Stimulated activated naive CD4-positive, alpha-beta T cell (primary cell): ENCODE data around the gene SKOR1.

ENCODE experiments used
- DNase-seq, 6 experiments: peaks; one replicate each; lab custom pipeline; 2025; lab: John Stamatoyannopoulos, UW

Gene SKOR1, protein sequence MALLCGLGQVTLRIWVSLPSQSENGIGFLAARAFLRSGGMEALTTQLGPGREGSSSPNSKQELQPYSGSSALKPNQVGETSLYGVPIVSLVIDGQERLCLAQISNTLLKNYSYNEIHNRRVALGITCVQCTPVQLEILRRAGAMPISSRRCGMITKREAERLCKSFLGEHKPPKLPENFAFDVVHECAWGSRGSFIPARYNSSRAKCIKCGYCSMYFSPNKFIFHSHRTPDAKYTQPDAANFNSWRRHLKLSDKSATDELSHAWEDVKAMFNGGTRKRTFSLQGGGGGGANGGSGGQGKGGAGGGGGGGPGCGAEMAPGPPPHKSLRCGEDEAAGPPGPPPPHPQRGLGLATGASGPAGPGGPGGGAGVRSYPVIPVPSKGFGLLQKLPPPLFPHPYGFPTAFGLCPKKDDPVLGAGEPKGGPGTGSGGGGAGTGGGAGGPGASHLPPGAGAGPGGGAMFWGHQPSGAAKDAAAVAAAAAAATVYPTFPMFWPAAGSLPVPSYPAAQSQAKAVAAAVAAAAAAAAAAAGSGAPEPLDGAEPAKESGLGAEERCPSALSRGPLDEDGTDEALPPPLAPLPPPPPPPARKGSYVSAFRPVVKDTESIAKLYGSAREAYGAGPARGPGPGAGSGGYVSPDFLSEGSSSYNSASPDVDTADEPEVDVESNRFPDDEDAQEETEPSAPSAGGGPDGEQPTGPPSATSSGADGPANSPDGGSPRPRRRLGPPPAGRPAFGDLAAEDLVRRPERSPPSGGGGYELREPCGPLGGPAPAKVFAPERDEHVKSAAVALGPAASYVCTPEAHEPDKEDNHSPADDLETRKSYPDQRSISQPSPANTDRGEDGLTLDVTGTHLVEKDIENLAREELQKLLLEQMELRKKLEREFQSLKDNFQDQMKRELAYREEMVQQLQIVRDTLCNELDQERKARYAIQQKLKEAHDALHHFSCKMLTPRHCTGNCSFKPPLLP

DNA sequence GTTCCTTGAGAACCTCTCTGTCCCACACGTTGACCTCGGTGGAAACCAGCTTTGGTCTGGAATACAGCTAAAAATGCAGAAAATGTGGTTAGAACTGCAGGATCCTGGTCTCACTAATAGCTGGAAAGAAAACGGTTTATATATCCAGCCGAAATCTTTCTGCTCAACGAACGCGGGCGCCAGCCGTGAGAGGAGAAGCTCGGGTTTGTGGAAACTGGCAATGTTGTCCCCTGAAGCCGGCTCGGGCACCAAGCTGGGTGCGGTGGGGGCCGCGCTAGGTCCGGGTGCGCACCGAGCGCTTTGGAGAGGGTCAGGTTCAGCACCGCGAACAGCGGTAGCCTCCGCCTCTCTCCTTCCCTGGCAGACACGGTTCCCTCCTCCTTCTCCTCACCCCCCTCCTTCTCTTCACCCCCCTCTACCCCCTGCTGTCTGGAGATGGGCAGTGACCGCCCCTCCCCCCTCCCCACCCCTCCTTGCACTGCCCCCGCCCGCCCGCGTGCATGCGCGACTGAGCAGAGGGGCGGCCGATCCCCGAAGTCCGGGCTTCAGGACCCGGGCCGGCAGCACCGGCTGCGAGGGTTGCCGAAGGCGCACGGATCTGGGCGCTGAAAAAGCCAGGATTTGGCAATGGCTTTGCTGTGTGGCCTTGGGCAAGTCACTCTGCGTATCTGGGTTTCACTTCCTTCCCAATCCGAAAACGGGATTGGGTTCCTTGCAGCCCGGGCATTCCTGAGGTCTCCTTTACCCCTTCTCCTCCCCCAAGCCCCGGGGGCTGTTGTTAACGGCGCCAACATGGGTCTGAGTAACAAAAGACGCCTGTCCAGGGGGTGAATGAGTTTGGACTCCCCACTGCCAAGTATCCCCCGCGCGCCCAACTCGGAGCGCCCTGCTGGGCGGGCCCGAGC is at the start of gene SKOR1:
TSS of gene SKOR1 (plus strand) at position 534 of the 905 bp plus-strand sequence. CDS start at position 628, 94 bp downstream.
- peak in 1 of 6 experiments; percentile 19 for DNase-seq

DNA sequence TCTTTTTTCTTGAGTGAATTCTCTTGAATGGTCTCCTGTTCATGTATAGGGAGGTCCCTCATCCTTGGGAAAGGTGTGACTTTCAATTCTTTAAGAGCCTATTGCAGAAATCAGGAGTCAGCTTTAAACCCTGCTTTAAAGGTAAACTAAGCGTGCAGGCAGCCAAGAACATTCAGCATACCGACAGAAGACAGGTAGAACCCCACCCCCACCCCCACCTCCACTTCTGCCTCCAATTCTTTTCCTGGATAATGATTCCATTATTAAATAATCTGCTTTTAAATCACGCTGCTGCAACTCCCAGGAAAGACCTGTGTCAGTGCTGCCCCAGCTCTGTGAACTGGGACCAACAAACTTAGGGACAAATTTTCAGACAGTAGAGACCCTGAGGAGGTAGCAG is 49.3 kb upstream of the SKOR1 start:
- DNase-seq: no peak

DNA sequence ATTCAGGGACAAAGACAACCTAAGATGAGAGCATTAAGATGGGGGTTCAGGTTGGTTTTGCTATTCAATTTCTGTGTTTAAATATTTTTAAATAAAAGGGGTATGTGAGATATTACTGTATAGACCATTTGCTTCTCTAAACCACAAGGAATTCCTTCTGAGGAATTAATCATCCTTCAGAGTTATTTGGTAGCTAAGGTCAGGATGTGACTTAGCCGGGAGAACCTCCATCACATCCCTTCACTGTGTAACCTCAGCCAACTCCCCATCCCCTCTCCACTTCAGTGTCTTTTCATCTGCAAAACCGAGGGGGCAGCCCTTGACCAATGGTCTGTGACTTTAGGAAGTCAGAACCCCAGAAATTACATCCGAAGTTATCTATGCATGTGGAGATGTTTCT is 48.7 kb upstream of the SKOR1 start:
- no peak for DNase-seq

DNA sequence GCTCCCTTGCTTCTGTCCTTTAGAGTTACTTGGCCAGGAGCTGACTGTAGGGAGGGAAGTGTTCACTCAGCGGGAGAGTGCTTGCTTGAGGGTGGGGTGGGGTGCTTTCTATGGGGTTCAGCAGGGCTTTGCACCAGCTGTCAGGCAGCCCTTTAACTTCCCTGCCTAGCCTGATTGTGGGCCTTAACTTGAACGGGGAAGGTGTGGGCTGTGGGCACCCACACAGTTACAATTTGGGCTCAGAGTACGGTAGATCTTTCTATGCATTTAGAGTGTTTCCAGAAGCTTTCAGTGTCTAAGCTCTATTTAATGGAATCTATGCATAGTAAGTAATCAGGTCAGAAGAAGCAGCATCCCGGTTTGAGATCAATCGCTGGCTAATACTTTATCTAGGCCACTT is 48.2 kb upstream of the SKOR1 start:
- no peak for DNase-seq

DNA sequence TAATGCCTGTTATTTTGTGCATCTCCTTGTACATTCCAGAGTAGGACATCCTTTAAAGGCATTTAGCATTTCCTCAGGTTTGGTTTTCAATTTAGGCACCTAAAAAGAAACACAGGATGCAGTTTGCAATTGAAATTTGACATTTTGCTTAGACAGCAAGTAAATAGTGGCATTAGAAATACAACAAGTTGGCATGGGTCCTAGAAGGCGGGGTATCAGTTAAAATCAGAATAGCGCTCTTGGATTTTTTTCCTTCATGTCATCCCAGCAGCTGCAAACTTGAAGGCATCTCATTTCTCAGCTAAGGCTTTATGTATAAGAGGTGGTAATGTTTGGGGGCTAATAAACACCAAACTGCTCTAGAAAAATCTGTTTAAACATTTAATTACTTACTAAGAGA is 47.5 kb upstream of the SKOR1 start:
- DNase-seq: no peak

DNA sequence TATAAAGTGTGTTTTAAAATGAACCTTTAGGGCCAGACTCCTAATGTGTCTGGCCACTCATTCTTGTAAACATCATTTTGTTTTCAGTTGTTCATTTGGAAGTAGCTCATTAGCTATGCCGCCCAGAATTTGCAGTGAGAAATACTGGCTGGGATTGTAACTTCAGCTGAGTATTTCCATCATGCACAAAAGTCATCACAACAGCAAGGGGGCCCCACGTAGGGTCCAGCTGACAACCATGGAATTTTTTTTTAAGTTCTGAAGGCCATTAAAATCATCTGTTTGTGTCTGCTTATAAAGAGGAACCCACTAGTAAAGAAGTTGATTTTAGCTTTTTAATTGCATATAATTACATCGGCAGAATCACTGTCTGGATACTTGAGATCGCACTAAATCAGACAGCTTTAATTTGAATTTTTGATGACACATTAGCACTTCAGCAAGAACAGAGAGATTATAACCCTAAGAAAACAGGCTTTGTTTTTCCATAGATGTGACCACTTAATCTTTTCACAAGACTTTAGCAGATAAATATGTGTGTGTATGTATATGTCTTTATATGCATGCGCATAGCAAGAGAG is 46.3 kb upstream of the SKOR1 start:
- no peak for DNase-seq

DNA sequence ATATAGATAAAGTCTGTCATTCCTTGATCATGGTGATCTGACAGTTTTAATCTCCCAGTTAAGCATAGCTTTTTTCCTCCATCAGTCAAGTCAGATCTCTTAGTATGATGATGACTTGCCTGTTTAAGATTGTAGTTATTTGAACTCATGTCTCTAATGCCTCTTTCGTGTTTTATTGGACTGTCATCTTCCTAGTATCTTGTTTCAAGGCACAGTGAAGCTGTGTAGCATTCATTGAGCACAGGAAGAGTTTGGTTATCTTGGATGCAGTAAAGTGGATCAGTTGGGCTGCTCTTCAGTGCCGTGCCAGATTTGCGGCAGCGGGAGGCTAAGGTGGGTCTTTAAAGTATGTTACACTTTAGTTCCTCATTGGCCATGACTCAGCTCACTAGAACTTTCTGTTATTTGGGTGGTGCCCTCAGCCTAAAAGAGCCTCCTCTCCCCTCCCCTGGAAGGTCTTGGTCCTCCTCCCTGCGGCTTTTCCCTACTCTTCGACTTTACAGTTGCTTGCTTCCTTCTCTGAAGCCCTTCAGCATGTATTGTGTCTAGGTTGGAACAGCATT is 45.7 kb upstream of the SKOR1 start:
- DNase-seq: no peak

DNA sequence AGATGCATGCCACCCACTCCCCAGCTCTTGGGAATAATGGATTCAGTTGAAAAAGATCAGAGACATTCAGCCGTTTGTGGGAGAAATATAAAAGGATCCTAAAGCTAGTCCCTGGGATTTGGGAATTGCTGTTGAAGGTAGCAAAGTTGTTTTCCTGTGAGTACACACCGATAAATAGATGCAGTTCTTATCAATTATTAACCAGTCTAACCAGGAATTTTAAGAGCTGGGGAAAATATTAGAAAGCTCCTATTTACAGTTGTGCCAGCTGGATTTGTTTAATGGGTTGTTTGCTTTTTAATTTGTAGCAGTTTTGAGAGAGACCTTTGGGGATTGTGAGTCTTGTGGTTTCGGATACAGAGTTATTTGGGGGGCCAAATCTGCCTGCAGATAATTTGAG is 44.2 kb upstream of the SKOR1 start:
- no peak for DNase-seq

DNA sequence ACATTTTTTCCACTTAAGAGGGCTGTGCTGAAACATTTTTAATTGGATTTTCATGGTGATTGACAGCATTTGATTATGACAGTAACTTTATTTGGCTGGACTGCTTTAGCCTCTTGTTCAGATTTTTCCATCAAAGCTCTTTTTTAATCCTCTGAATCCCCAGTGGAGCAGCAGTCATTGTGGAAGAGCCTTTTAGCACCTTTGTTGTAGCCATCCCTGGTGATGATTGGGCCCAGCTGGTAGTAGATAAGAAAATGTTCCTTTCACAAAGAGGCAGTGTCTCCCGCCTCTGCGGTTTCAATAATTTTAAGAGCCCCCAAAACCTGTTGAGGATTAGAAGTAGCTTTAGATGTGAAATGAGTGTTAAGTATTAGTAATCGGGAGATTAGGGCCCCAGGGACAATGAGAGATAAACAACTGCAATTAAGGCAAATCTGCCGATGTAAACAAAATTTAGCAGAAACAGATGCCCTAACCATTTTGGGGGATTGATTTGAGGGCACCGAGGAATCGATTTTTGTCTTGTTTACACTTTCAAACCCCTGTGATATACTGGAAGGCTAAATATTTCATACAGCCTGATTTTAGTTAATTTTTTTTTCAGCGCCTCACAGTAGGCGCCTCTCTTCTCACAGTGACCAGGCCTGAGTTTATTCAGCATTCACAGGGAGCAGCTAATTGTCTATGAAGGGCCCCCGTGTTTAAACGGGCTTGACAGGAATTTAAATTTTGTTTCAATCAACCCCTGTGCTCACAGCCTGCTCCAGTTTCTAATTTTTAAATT is 43.2 kb upstream of the SKOR1 start:
- DNase-seq: no peak

DNA sequence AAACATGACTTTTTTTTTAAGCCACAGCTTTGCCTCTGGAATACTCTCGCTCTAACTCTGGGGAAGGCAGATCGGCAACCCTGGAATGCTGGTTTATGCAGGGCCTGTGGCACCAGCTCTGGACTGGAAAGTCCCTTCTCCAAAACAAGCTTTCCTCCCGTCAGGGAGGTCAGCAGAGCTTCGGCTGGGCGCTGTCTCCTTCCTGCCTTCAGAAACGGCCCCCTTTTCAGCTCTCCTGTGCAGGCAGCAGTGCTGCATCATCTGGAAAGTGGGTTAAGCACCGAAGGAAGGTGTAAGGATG is 42.7 kb upstream of the SKOR1 start:
- DNase-seq: no peak

DNA sequence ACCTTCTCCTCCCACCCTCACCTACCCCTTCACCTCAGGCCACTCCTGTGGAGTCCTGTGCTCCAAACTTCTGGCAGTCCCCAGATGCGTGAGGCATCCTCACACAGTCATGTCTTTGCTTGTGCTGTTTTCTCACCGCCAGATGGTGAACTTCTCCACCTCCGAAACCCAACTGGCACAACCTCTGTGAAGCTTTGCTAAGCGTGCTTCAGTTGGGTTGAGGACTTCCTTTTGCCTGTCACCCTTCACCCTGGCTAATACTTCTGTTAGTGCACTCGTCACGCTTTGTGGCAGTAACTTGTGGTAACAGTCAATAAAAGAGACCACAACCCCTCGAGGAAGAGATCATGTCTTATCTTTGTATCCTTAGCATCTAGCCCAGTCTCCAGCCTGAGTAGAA is 42.0 kb upstream of the SKOR1 start:
- peak; percentile 10 to 68 (median 40) for DNase-seq

DNA sequence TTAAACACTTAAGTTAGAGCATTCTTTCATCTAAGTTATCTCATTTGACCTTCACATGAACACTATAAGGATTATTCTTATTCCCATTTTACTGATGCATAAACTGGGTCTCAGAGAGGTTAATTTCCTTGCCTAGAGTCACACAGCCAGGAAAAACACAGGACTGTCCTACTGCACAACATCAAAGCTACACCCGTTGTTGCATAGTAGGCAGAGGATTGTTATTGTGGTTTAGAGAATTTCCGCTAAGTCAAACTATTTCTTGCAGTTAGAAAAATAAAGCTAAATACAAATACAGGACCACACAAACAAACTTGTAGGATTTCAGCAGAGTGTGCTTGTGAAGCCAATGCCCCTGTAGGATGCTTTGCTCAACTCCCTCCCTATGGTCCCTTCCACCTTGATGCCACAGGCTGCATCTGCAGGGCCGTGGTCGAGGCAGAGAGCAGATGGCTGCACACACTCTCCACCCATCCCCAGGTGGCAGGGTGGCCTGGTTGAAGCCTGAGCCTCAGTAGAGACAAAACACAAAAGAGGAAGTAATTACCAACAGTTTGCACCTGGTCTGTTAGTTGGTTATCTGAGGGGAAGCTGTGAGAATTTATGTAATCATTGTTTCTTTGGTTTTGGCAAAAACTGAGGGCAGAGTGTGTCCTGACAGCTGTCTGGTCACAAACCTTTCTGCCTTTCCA is 41.1 kb upstream of the SKOR1 start:
- DNase-seq: peak in 1 of 6 experiments; percentile 11

DNA sequence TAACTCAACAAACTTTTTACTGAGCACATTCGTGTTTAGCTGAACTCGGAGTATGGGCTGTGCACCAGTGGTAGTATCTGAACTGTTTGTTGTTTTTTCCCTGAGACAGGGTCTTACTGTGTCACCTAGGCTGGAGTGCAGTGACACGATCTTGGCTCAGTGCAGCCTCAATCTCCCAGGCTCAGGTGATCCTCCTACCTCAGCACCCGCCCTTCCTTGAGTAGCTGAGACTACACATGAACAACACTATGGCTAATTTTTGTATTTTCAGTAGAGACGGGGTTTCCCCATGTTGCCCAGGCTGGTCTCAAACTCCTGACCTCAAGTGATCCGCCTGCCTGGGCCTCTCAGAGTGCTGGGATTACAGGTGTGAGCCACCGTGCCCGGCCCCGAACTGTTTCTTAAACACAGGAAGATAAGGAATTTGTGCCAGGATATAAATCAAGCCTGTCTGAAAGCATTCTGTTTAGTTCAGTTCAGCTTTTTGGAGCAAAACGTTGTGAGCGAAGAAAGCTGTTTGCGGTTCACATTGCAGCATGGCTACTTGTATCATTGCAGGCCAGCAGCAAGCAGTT is 40.4 kb upstream of the SKOR1 start:
- DNase-seq: no peak

DNA sequence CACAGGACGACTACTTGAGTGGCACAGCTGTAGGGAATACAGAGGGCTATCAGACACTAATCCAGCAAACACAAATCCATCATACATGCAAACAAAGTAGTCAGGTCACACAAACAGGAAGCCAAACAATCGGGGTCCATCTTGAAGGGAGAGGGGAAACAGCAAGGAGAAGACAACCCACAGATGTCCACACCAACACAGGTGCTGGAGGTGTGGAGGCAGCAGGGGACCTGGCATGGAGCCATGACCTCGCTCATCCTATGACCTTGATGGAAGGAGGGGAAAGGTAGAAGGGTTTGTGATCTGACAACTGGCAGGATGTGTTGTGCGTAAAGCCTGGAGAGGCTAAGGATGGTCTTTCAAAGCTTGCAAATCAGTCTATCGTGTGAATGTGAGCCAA is 39.9 kb upstream of the SKOR1 start:
- no peak for DNase-seq

DNA sequence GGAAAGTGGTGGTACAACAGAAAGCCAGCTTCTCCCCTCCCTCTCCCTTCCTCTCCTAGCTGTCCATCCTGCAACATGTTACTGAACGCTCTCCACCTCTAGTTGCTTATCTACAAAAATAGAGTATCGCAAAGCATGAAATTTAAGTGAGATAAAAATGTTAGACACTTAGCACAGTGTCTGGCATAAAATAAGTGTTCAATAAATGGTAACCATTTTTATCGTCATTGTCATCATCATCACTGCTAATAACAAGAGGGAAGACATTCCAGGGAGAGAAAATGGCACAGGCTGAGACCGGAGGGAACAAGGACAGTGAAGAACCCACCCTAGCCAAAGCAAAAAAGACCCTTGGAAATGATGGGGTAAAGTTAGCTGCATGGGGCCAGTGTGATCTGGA is 38.7 kb upstream of the SKOR1 start:
- DNase-seq: no peak

DNA sequence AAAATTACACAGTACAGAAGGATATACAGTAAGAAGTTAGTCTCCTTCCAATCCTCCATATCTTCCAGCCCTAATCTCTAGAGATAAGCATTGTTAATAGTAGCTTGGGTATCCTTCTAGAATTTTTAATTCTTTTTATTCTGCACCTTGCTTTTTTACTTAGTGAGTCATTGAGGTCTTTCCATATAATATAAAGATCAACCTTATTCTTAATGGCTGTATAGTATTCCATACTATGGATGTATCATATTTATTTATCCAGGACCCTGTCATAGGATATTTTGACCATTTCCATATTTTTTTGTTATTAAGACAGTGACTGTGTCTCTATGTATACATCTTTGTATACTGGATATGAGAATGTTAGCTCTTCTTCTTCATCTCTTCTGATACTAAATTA is 36.3 kb upstream of the SKOR1 start:
- DNase-seq: no peak

DNA sequence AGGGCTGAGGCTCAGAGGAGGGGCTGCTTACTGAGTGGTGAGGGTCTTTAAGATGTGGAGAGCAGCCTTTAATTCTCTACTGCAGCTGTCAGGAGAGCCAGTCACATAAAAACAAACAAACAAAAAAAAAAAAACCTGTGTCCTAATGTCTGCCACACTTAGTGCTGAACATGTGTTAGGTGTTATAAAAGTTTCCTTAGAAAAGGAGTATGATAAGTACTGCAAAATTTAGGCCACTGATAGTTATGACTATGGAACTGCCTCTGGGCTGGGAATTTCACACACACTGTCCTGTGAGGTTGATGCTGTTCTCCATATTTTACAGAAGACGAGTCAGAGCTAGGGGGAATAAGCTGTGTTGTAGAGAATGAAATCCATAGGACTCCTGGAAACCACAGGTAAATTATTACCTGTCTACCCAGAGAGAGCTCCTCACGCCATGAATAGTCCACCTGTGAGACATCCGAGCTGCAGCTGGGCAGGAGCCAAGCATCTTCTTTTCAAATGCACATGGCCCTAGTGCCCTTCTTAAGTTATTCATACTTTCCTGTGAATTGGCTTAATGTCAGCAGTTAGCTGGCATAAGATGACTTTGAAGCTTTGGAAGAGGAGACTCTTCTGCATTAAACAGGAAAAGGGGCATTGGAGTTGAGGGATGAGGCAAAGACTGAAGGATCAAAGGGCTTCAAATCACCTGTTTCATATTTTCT is 34.5 kb upstream of the SKOR1 start:
- DNase-seq: no peak

DNA sequence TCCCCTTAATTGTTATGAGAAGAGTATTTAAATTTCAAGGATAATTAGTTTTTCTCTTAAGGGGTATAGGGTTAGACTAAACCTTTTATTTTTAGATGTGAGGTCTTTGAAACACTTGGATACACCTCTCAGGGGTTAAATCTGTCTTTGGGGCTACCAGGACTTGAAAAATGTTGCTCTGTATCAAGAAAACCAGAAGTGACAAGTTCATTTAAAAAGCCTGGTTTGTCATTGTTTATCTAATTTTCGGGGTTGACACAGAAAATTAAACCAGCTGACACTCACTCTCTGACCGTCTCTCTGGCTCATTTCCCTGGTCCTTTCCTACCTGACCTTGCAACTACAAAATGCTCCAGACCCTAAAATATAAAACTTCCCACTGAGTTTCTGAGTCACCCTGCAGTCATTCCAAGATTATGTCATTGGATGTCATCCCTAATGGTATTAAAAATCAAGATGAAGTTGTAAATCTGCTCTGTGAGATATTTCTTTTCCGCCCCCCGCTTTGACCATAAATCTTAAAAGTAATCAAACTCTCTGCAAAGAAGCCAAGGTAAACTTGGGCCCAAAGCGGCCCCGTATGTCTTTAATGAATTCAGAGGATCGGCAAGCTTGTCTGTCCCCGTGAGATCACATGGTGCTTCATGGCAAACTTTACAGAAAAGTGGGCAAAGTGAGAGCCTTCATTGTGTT is 32.9 kb upstream of the SKOR1 start:
- no peak for DNase-seq
